ENCODE measurements around the gene PHF19.

- no peak for TF ChIP-seq CTCF (IDR thresholded peaks at IDR 0.05)
- TF ChIP-seq POLR2A (IDR thresholded peaks at IDR 0.05) = no peak
Observed at GRCh38 chr9:120820095-120820494, 56.9 kb downstream of the PHF19 start.

Data from lower leg skin (tissue), 3 donors.